PC-9 (cell line): Measurements from ENCODE around the gene PDIA6. TPM values are rescaled to one million over a fixed set of nuclear protein-coding genes. Genes with fewer than 3 reads are reported as not detected.

Experiments used
- BruUV-seq: library from RNA; stranded (reverse); fragments of 400-500 nt; replicated peaks from 2 replicates; lab custom pipeline; 2021; lab: Mats Ljungman, UMichigan
- CTCF ChIA-PET: fragments of 300-600 bp; sonication (Branson Sonifier 250); formaldehyde crosslinking; loops from one replicate; lab custom pipeline; 2022; ENCODE audit warnings: antibody characterized with exemption; lab: Charles Lee
- POLR2A ChIA-PET: fragments of 300-600 bp; sonication (Branson Sonifier 250); formaldehyde crosslinking; loops from one replicate; lab custom pipeline; 2022; ENCODE audit warnings: antibody characterized with exemption; ENCODE audit not compliant: unreplicated experiment; lab: Charles Lee
- DNase-seq, 2 experiments: peaks; one replicate each; pipeline versions ENCODE4 v3.0.0 to v3.0.0-alpha.2; 2015 to 2022; ENCODE audit warnings: mixed read lengths in 1 of 2
- H2AFZ ChIP-seq: fragments of 200-600 bp; sonication (generic); 2 replicates; pipeline ENCODE4 v1.8.1; 2017; ENCODE audit warnings: antibody characterized with exemption
- H3F3A ChIP-seq: fragments of 200-600 bp; sonication (generic); 2 replicates; pipeline ENCODE4 v1.8.1; 2017; ENCODE audit warnings: antibody characterized with exemption, mild to moderate bottlenecking, low read depth; ENCODE audit not compliant: insufficient read depth
- H3K27ac ChIP-seq: fragments of 200-600 bp; sonication (generic); 2 replicates; pipeline ENCODE4 v1.6.1; 2016; ENCODE audit warnings: mixed run types
- H3K27me3 ChIP-seq: fragments of 200-600 bp; sonication (generic); 2 replicates; pipeline ENCODE4 v1.6.1; 2016; ENCODE audit warnings: low read depth, mixed run types; ENCODE audit not compliant: insufficient read depth
- H3K36me3 ChIP-seq: fragments of 200-600 bp; sonication (generic); 2 replicates; pipeline ENCODE4 v1.6.1; 2016; ENCODE audit warnings: low read depth, mixed run types
- H3K4me1 ChIP-seq: fragments of 200-600 bp; sonication (generic); replicated peaks from 2 replicates; pipeline ENCODE4 v1.6.1; 2016; ENCODE audit warnings: mixed run types; ENCODE audit not compliant: insufficient read depth
- H3K4me2 ChIP-seq: fragments of 200-600 bp; sonication (generic); 2 replicates; pipeline ENCODE4 v1.6.1; 2017; ENCODE audit warnings: mixed run types
- H3K4me3 ChIP-seq: fragments of 200-600 bp; sonication (generic); 2 replicates; pipeline ENCODE4 v1.6.1; 2016; ENCODE audit warnings: mixed run types
- H3K79me2 ChIP-seq: fragments of 200-600 bp; sonication (generic); 2 replicates; pipeline ENCODE4 v1.6.1; 2017; ENCODE audit warnings: low read depth, mixed run types
- H3K9me2 ChIP-seq: fragments of 200-600 bp; sonication (generic); 2 replicates; pipeline ENCODE4 v1.8.1; 2017; ENCODE audit warnings: mild to moderate bottlenecking; ENCODE audit not compliant: insufficient read depth
- H3K9me3 ChIP-seq: fragments of 200-600 bp; sonication (generic); 2 replicates; pipeline ENCODE4 v1.8.1; 2016; ENCODE audit warnings: low read depth; ENCODE audit not compliant: insufficient read depth
- H4K20me1 ChIP-seq: fragments of 200-600 bp; sonication (generic); 2 replicates; pipeline ENCODE4 v1.8.1; 2017; ENCODE audit not compliant: insufficient read depth
- CTCF ChIP-seq: fragments of 200-600 bp; sonication (generic); conservative IDR thresholded peaks from 2 replicates; pipeline ENCODE4 v1.6.1; 2017; ENCODE audit warnings: mixed run types, antibody characterized with exemption, mild to moderate bottlenecking, moderate library complexity
- EZH2 ChIP-seq: fragments of 200-600 bp; sonication (generic); IDR thresholded peaks from 2 replicates; pipeline ENCODE4 v1.8.0; 2017; ENCODE audit warnings: antibody characterized with exemption, low read depth
- intact Hi-C: fragments of 100-400 bp; cut with micrococcal nuclease; formaldehyde crosslinking; loops from one replicate; pipeline ENCODE4 v1.10.0; 2022; ENCODE audit not compliant: unreplicated experiment
- total RNA-seq: library from RNA; stranded (reverse); gene quantifications from 2 replicates; pipeline ENCODE4 v1.2.3, GENCODE V29; 2021

Gene PDIA6
- total RNA-seq, 1 experiment from 2014 or later: 170 TPM

- Histone ChIP-seq H3K36me3 (peaks cover 64% of the 10 kb centered on the region), H3K9me3 (no peaks in the 10 kb centered on the region), H4K20me1 (peaks cover 20% of the 10 kb centered on the region; the same call in 1 of the 2 replicates), H3K4me2 (no peak overlapping the region), H3K4me1 (no peaks in the 10 kb centered on the region), H3K9me2 (no peaks in the 10 kb centered on the region), H3K27ac (no peak overlapping the region), H3K27me3 (no peaks in the 10 kb centered on the region), H2AFZ (no peak overlapping the region), H3K79me2 (no peaks in the 10 kb centered on the region), H3F3A (peaks cover 12% of the 10 kb centered on the region; the same call in 1 of the 2 replicates), H3K4me3 (no peak overlapping the region)
- DNase-seq: no peak
- no peak for TF ChIP-seq CTCF
- TF ChIP-seq EZH2: no peak
- POLR2A ChIA-PET: no interaction called here
- intact Hi-C loops: no loop called here
- CTCF ChIA-PET: no interaction called here
- BruUV-seq: no TSS peak
Observed at GRCh38 chr2:10786240-10786982, 26.2 kb downstream of the PDIA6 start.

GRCh38 chr2:10785260-10785659 is 27.3 kb downstream of the PDIA6 start:
- H3K4me1 ChIP-seq: no peaks in the 10 kb centered on the region
- H4K20me1 ChIP-seq: peaks cover 13% of the 10 kb centered on the region; the same call in 1 of the 2 replicates
- no peaks in the 10 kb centered on the region for H3K79me2 ChIP-seq
- POLR2A ChIA-PET: no interaction called here
- H3K27me3 ChIP-seq: no peaks in the 10 kb centered on the region
- intact Hi-C loops: no loop called here
- no peak overlapping the region for H3K4me2 ChIP-seq
- no peak for TF ChIP-seq CTCF
- no peak for TF ChIP-seq EZH2
- DNase-seq: no peak
- H3K9me2 ChIP-seq: no peaks in the 10 kb centered on the region
- H2AFZ ChIP-seq: no peak overlapping the region
- BruUV-seq: no TSS peak
- H3K27ac ChIP-seq: no peak overlapping the region
- CTCF ChIA-PET: no interaction called here
- no peaks in the 10 kb centered on the region for H3K9me3 ChIP-seq
- peaks cover 58% of the 10 kb centered on the region for H3K36me3 ChIP-seq
- H3K4me3 ChIP-seq: no peak overlapping the region
- peaks cover 12% of the 10 kb centered on the region; the same call in 1 of the 2 replicates for H3F3A ChIP-seq

- no peaks in the 10 kb centered on the region for H3K9me3 ChIP-seq
- CTCF ChIA-PET: no interaction called here
- no peak overlapping the region for H3K4me3 ChIP-seq
- peaks cover 12% of the 10 kb centered on the region; the same call in 1 of the 2 replicates for H4K20me1 ChIP-seq
- H2AFZ ChIP-seq: no peak overlapping the region
- H3K4me2 ChIP-seq: no peak overlapping the region
- H3K9me2 ChIP-seq: no peaks in the 10 kb centered on the region
- DNase-seq: no peak
- TF ChIP-seq CTCF: no peak
- no peak for TF ChIP-seq EZH2
- BruUV-seq: no TSS peak
- POLR2A ChIA-PET: no interaction called here
- H3K4me1 ChIP-seq: no peaks in the 10 kb centered on the region
- H3K27ac ChIP-seq: no peak overlapping the region
- intact Hi-C loops: no loop called here
- no peaks in the 10 kb centered on the region for H3K27me3 ChIP-seq
- peaks cover 55% of the 10 kb centered on the region for H3K36me3 ChIP-seq
- peaks cover 12% of the 10 kb centered on the region; the same call in 1 of the 2 replicates for H3F3A ChIP-seq
- no peaks in the 10 kb centered on the region for H3K79me2 ChIP-seq
Observed at GRCh38 chr2:10784719-10785118, 27.9 kb downstream of the PDIA6 start.
